Measurements from ENCODE around the gene SUCLG2. TPM values are rescaled to one million over a fixed set of nuclear protein-coding genes. Genes with fewer than 3 reads are reported as not detected.
A peak's percentile ranks its signal among the peaks of the same experiment; 100 is the strongest.

SUCLG2 gene
- total RNA-seq, 1 donor from 2014 or later, result 104 TPM

DNA sequence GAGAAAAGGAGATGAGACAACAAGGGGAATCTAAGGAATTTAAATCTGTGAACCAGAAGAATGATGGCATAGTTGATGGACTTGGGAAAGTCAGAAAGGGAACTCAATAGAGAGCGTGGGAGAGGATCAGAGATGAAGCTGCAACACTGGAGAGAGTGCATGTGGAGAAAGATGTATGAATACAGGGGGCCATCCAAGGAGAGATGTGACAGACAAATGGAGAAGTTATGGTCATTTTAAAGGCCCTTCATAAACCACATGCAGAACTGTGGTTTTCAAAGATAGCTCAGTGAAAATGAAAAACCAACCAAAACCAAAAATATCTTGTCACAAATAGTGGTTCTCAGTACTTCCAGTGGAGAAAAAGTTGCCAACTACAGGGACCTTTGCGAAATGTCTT is 265.2 kb downstream of the SUCLG2 start:
- no peak for DNase-seq (ENCODE audit: low spot score)

DNA sequence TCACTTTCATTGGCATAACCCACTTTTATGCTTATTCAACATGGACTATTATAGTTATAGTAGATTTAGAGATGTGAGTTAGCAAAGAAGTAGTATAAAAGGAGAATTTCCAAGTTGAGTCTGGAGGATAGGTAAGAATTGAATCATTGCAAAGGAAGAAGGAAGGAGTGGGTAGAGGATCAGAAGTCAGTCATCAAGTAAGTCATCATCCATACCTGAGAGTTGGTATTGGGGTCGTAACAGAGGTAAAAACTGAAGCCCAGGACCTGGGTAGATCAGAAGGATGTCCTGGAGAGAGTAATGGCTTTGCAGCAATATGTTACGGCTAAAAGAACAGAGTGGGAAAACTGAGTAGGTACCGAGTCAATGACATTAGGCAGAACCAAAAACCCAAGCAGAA is 265.7 kb downstream of the SUCLG2 start:
- DNase-seq (ENCODE audit: low spot score), result no peak

DNA sequence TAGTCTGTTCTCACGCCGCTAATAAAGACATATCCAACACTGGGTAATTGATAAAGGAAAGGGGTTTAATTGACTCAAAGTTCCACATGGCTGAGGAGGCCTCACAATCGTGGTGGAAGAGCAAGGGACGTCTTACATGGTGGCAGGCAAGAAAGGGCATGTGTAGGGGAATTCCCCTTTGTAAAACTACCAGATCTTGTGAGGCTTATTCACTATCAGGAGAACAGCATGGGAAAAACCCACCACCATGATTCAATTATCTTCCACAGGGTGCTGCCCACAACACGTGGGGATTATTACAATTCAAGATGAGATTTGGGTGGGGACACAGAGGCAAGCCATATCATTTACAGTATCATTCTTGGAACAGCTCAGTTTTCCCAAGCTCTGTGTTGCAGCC is 268.0 kb downstream of the SUCLG2 start:
- no peak for DNase-seq (ENCODE audit: low spot score)

- DNase-seq (ENCODE audit: low spot score), result peak; percentile 27
Observed at GRCh38 chr3:67384760-67385397, 269.5 kb downstream of the SUCLG2 start.

- DNase-seq (ENCODE audit: low spot score), result no peak
Observed at GRCh38 chr3:67384016-67384415, 270.4 kb downstream of the SUCLG2 start.

GRCh38 chr3:67383379-67383778 is 271.0 kb downstream of the SUCLG2 start:
- DNase-seq (ENCODE audit: low spot score), result no peak

DNA sequence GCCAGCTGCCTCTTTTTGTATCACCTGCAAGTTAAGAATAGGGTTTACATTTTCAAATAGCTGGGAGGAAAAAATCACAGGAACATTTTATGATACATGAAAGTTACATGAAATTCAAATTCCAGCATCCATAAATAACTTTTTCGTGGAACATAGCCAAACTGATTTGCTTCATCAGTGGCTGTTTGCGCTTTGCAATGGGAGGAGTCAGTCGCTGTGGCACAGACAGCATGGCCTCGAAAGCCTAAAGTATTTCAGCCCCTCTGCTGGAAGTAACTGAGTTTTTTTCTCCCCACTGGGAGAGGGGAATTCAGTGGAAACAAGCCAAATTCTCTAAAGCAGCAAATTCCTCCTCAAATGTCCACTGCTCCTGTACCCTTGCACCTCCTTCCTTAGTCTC is 271.9 kb downstream of the SUCLG2 start:
- no peak for DNase-seq (ENCODE audit: low spot score)

GRCh38 chr3:67381667-67382272 is 272.6 kb downstream of the SUCLG2 start:
- no peak for DNase-seq (ENCODE audit: low spot score)

DNA sequence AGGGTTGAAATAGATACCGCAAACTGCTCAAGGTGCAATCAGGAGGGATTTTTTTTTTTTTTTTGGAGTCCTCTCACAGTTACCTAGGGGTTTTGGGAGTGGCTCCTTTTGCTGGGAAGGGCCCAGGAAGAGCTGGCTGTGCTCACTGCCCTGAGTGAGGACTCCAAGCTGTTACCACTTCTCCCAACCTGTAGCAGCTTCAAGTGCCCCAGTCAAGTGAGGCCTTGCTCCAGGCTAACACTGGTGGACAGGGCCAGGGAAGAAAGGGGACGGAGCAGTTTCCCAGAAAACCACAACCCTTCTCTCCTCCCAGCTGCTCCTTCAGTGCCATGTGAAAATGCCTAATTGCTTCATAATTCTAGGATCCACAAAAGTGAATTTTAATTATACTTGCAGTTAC is 274.3 kb downstream of the SUCLG2 start:
- no peak for DNase-seq (ENCODE audit: low spot score)

DNA sequence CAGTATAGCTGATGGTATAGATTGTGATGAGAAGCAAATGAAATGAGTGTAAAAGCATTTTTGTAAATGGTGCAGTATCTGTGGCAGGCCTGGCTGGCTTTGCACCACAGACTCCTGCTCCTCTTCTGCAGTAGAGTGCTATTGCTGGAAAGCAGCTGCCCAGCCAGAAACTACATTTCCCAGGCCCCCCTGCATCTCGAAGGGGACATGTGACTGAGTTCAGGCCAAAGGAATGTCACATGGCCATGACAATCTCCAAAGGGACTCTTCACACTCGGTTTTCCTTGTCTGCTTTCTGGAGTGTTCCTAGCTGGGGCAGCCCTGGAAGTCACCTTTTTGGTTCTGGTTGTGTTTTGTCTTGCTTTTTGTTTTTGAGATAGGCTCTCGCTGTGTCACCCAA is 277.1 kb downstream of the SUCLG2 start:
- DNase-seq (ENCODE audit: low spot score), result no peak

DNA sequence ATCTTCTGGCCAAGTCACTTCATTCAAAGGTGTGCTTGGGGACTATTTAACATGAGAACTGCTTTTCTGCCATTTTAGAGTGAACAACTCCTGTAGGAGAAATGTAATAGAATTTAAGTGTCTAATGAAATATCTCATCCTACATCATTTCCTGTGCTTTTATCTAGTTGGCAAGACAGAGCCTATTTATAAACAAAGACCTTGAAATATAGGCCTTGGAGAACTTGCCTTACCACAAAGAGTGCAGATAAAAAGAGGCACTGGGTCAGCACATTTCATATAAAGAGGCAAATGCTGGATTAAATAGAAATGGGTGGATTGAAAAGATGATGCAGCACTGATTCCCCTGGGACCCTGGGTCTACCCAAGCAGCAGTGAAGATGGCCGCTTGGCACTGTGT is 278.0 kb downstream of the SUCLG2 start:
- no peak for DNase-seq (ENCODE audit: low spot score)

DNA sequence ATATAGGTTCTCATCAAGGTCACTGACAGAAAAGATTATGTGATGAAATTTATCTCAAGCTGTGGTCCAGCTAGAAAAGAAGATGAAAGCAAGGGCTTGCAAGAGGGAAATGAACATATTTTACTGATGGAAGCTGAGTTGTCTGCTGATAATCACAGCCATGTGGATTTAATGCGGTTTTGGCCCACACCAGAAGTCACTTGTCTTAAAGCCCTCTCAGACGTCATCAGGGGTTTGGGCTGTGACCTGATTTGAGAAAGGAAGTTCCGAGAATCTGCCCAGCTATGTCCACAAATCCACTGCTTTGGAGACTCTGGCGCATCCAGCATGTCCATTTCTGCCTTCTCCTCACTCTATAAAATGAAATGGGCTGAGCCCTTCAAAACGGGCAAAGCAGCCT is 278.4 kb downstream of the SUCLG2 start:
- DNase-seq (ENCODE audit: low spot score), result no peak

DNA sequence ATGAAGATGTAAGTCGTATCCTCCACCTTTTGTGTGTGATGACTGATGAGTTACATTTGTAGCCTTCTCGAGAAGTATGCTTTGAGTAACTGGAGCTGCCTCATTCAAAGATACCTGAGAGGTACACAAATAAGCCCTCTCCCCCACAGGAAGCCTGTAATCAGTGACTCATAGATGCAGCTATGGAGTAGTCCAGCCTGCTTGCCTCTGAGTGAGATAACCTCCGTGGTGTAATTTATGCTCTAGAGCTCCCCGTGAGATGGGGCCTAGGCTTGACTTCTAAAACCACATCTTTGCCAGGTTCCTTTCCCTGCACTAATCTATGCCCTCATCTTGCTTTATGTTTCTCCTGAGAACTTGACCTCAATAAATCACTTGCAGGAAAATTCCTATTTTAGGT is 291.7 kb downstream of the SUCLG2 start:
- DNase-seq (ENCODE audit: low spot score), result no peak

- no peak for DNase-seq (ENCODE audit: low spot score)
Observed at GRCh38 chr3:67361770-67362169, 292.6 kb downstream of the SUCLG2 start.

DNA sequence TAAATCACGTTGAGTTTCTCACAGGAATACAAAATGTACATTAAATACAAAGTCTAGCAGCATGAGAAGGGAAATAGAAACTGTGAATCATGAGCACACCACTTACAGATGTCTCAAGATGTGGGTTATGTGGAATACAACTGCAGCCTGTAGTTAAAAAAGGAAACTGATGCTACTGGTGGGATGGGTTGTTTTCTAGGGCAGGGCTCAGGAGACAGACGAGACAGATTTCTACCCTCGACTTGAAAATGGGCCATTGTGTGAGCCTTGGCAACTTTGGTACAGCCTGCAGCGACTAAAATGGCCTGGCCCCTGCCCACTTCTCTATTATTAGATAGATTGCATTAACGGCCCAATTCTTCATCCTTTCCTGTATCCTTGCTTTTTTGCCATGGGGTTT is 293.1 kb downstream of the SUCLG2 start:
- no peak for DNase-seq (ENCODE audit: low spot score)

- no peak for DNase-seq (ENCODE audit: low spot score)
Observed at GRCh38 chr3:67357610-67358458, 296.6 kb downstream of the SUCLG2 start.

- DNase-seq (ENCODE audit: low spot score), result no peak
Observed at GRCh38 chr3:67349551-67350174, 304.7 kb downstream of the SUCLG2 start.

GRCh38 chr3:67346081-67346480 is 308.3 kb downstream of the SUCLG2 start:
- no peak for DNase-seq (ENCODE audit: low spot score)

- DNase-seq (ENCODE audit: low spot score), result no peak
Observed at GRCh38 chr3:67335813-67336212, 318.6 kb downstream of the SUCLG2 start.

DNA sequence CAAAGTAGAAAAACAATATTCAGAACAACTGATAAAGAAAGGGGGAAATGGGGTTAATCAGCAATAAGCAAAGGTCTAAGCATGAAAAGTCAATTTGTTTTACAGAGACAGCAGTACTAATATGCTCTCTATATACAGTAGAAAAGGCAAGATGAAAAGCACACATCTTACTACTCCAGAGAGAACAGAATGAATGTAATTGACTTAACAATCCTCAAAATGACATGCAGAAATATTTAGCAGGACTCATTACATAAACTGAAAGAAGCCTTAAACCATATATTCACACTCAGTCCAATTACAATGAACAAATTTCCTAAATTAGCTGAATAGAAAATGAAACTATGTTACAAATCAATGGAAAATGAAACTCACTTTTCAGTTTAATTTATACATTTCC is 319.8 kb downstream of the SUCLG2 start:
- DNase-seq (ENCODE audit: low spot score), result no peak

GRCh38 chr3:67329358-67329757 is 325.1 kb downstream of the SUCLG2 start:
- DNase-seq (ENCODE audit: low spot score), result no peak

- no peak for DNase-seq (ENCODE audit: low spot score)
Observed at GRCh38 chr3:67327582-67327981, 326.8 kb downstream of the SUCLG2 start.

DNA sequence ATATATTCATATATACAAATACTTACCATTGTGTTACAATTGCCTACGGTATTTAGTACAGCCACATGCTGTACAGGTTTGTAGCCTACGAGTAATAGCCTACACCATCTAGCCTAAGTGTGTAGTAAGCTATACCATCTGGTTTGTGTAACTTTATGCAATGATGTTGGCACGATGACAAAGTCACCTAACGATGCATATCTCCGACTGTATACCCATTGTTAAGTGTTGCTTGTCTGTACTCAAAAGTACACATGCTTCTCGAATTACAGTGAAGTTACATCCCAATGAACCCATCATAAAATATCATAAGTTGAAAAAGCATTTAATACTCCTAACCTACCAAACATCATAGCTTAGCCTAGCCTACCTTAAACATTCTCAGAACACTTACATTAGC is 329.2 kb downstream of the SUCLG2 start:
- no peak for DNase-seq (ENCODE audit: low spot score)
